ENCODE results near the gene COBLL1. TPM values are rescaled to one million over a fixed set of nuclear protein-coding genes. Genes with fewer than 3 reads are reported as not detected.

Gene COBLL1
- total and polyA plus RNA-seq, 11 donors: 4.0 to 36.9 (median 16.2) TPM

DNA sequence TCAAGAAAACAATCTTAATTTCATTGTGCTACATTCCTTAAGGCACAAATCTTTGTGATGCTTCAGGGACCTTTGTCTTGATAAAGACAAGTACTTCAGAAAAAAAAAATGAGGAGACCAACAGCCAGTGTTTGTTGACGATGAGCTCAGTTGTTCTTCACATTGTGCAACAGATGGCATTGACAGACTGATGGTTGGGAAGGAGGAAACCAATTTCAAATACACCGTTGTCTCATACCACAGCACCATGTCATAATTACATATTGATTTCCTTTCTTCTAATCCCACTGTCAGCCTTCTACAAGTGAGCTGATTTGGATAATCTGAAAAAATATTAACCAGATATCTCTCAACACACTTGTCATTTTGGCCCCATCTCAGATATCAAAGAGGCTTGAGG, 166.6 kb downstream of the COBLL1 start:
- Histone ChIP-seq H3K4me1 (peaks cover 0 to 17% (median 0%) of the 10 kb centered on the region in 12 donors), H3K4me3 (no peak overlapping the region), H3K36me3 (peaks cover 0 to 5% (median 0%) of the 10 kb centered on the region in 9 donors), H3K27me3 (no peaks in the 10 kb centered on the region), H3K27ac (peak overlapping the region in 4 of 12 donors; percentile 18 to 52 (median 42)), H3K9me3 (peaks cover 0 to 10% (median 0%) of the 10 kb centered on the region in 12 donors)
- no peak for DNase-seq
- WGBS, 4 donors: 68 to 77% (median 72%) methylated on average over 2 of the region's 2 CpGs
- intact Hi-C loops (cut with DNase I): loop anchor here in 1 of 10 donors (5.0 kb wide), 1 partner anchor 73 kb away; no protein-coding TSS in a partner anchor
- ATAC-seq: peak in 1 of 4 donors; percentile 28
- TF ChIP-seq, protein P1, sequence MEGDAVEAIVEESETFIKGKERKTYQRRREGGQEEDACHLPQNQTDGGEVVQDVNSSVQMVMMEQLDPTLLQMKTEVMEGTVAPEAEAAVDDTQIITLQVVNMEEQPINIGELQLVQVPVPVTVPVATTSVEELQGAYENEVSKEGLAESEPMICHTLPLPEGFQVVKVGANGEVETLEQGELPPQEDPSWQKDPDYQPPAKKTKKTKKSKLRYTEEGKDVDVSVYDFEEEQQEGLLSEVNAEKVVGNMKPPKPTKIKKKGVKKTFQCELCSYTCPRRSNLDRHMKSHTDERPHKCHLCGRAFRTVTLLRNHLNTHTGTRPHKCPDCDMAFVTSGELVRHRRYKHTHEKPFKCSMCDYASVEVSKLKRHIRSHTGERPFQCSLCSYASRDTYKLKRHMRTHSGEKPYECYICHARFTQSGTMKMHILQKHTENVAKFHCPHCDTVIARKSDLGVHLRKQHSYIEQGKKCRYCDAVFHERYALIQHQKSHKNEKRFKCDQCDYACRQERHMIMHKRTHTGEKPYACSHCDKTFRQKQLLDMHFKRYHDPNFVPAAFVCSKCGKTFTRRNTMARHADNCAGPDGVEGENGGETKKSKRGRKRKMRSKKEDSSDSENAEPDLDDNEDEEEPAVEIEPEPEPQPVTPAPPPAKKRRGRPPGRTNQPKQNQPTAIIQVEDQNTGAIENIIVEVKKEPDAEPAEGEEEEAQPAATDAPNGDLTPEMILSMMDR (IDR thresholded peaks at IDR 0.05): no peak
- TF ChIP-seq POLR2A (IDR thresholded peaks at IDR 0.05): no peak

DNA sequence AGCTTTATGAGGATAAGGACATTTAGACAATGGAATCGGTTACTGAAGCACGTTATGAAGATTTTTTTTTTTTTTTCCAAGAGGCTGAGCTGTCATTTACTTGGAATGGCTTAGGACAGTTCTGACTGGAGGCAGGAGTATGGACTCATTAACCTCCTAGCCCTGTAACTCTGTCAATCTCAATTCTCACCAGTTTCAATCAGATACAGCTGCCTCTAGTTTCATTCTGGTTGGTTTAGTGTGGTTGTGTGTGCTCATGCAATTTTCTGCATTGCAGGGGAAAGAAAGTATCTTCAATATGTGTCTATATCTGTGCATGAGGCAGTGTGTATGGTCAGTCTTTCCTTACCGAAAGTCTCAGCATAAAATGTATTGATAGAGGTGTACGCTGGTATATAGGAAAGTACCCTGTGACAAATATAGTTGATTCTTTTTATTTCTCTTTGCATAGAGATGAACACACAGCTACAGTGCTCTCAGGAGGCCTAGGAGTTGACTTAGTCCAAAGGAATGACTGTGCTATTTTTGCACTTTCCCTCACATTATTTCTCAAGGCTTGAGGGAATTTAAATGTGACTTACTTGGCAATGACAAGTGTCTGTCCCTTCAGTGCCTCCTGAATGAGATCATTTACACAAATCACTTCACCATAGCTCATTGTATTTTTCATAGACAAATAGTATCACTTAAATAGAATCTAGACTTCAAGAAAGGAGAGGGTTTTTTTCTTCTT, 169.8 kb downstream of the COBLL1 start:
- intact Hi-C loops (cut with DNase I): no loop called here
- H3K4me3 ChIP-seq: no peak overlapping the region
- peak in 3 of 4 donors; percentile 7 to 40 (median 21) for ATAC-seq
- DNase-seq: no peak
- H3K27ac ChIP-seq: peak overlapping the region in 2 of 12 donors; percentile 17 to 47
- peaks cover 0 to 17% (median 0%) of the 10 kb centered on the region in 12 donors for H3K4me1 ChIP-seq
- TF ChIP-seq POLR2A (IDR thresholded peaks at IDR 0.05): no peak
- TF ChIP-seq, protein P1 (IDR thresholded peaks at IDR 0.05): no peak
- WGBS, 4 donors: 61 to 78% (median 69%) methylated on average over 4 of the region's 4 CpGs
- H3K9me3 ChIP-seq: no peaks in the 10 kb centered on the region
- H3K27me3 ChIP-seq: no peaks in the 10 kb centered on the region
- peaks cover 0 to 3% (median 0%) of the 10 kb centered on the region in 9 donors for H3K36me3 ChIP-seq

DNA sequence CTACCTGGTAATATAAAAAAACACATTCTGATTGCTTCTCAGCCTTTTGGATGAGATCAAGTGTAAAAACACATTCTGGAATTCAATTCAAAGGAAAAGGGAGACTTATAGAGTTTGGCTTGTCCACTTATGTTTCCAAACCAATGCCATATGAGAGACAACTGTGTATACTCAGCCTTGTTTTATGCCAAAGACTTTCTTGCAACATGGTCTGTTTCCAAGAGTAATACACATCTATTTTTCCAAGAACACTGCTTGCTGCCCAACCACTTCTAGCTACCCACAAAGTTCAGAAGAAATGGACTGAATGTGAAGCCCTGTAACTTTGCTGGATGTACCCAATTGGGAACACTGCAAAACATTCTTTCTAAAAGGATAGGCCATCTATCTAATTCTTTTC, 172.3 kb downstream of the COBLL1 start:
- no peak overlapping the region for H3K27ac ChIP-seq
- no peaks in the 10 kb centered on the region for H3K36me3 ChIP-seq
- TF ChIP-seq, protein P1 (IDR thresholded peaks at IDR 0.05): no peak
- TF ChIP-seq POLR2A (IDR thresholded peaks at IDR 0.05): no peak
- H3K4me1 ChIP-seq: peaks cover 0 to 7% (median 0%) of the 10 kb centered on the region in 12 donors
- no peaks in the 10 kb centered on the region for H3K27me3 ChIP-seq
- ATAC-seq (no peak), DNase-seq (no peak)
- intact Hi-C loops (cut with DNase I): no loop called here
- H3K9me3 ChIP-seq: no peaks in the 10 kb centered on the region
- H3K4me3 ChIP-seq: no peak overlapping the region

DNA sequence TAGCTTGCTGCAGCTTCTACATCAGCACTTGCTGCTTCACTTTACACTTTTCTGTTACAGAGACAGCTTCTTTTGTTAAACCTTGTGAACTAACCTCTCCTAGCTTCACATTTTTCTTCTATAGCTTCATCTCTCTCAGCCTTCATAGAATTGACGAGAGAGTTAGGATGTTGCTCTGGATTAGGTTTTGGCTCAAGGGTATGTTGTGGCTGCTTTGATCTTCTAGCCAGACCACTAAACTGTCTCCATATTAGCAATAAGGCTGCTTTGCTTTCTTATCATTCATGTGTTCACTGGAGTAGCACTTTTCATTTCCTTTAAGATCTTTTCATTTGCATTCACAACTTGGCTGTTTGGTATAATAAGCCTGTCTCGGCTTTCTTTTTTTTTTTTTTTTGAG, 174.1 kb downstream of the COBLL1 start:
- Histone ChIP-seq H3K27me3 (no peaks in the 10 kb centered on the region), H3K4me3 (no peak overlapping the region), H3K9me3 (no peaks in the 10 kb centered on the region), H3K36me3 (no peaks in the 10 kb centered on the region), H3K4me1 (peaks cover 0 to 9% (median 0%) of the 10 kb centered on the region in 12 donors), H3K27ac (no peak overlapping the region)
- WGBS, 4 donors: 89 to 96% (median 91%) methylated on average over 2 of the region's 2 CpGs
- TF ChIP-seq, protein P1 (IDR thresholded peaks at IDR 0.05): no peak
- TF ChIP-seq POLR2A (IDR thresholded peaks at IDR 0.05): no peak
- ATAC-seq: no peak
- DNase-seq: no peak
- intact Hi-C loops (cut with DNase I): no loop called here

Measured in heart left ventricle (tissue), 16 donors.